H1 (cell line): ENCODE measurements around the gene CYP26C1. TPM values are rescaled to one million over a fixed set of nuclear protein-coding genes. Genes with fewer than 3 reads are reported as not detected.

Source experiments
- CTCF ChIA-PET: fragments of 300-600 bp; sonication (Branson Sonifier 250); formaldehyde crosslinking; loops from one replicate; lab custom pipeline; 2021; ENCODE audit not compliant: partially characterized antibody; lab: Charles Lee
- POLR2A ChIA-PET: fragments of 300-600 bp; sonication (Branson Sonifier 250); formaldehyde crosslinking; loops from one replicate; lab custom pipeline; 2021; ENCODE audit warnings: inconsistent platforms; ENCODE audit not compliant: partially characterized antibody; lab: Charles Lee
- DNase-seq, 2 experiments: peaks; one replicate each; pipeline versions ENCODE4 v3.0.0 to v3.0.0-alpha.2; 2010 to 2022; ENCODE audit warnings: low spot score in 2 of 2, low read depth in 1 of 2, mixed read lengths in 1 of 2
- FAIRE-seq: peaks from 2 replicates; lab custom pipeline; 2011; peaks lifted over from hg19 to GRCh38; lab: Jason Lieb, UNC
- H2AFZ ChIP-seq: 2 replicates; pipeline ENCODE4 v1.8.1; 2012; ENCODE audit warnings: low read length, inconsistent platforms
- H2AK5ac ChIP-seq: 2 replicates; pipeline ENCODE4 v1.6.1; 2013; ENCODE audit warnings: low read depth, low read length
- H2BK120ac ChIP-seq: replicated peaks from 2 replicates; pipeline ENCODE3; 2013; ENCODE audit warnings: low read depth, low read length, inconsistent platforms
- H2BK12ac ChIP-seq: 2 replicates; pipeline ENCODE4 v1.6.1; 2013; ENCODE audit warnings: low read depth, low read length
- H2BK15ac ChIP-seq: 2 replicates; pipeline ENCODE4 v1.6.1; 2013; ENCODE audit warnings: low read length
- H2BK20ac ChIP-seq: 2 replicates; pipeline ENCODE4 v1.6.1; 2013; ENCODE audit warnings: low read length
- H2BK5ac ChIP-seq: 2 replicates; pipeline ENCODE4 v1.6.1; 2013; ENCODE audit warnings: low read depth, low read length
- H3K14ac ChIP-seq: 2 replicates; pipeline ENCODE4 v1.6.1; 2013; ENCODE audit warnings: inconsistent platforms; ENCODE audit not compliant: insufficient read length
- H3K18ac ChIP-seq: 2 replicates; pipeline ENCODE4 v1.6.1; 2013; ENCODE audit warnings: low read length; ENCODE audit errors: extremely low read depth
- H3K23ac ChIP-seq: 2 replicates; pipeline ENCODE4 v1.6.1; 2013; ENCODE audit warnings: inconsistent platforms; ENCODE audit not compliant: insufficient read length
- H3K23me2 ChIP-seq: 2 replicates; pipeline ENCODE4 v1.6.1; 2013; ENCODE audit warnings: low read depth, low read length
- H3K27ac ChIP-seq: 2 replicates; pipeline ENCODE4 v1.6.1; 2011; ENCODE audit warnings: low read depth, low read length, inconsistent platforms
- H3K27me3 ChIP-seq, 4 experiments: replicated peaks in 1 of 4; 1 replicate in 1 of 4; 2 replicates in 3 of 4; pipeline versions ENCODE4 v1.6.1 to v1.8.1; 2011 to 2013; ENCODE audit warnings: low read length in 3 of 4, mild to moderate bottlenecking in 3 of 4, inconsistent platforms in 2 of 4, mixed read lengths in 2 of 4, moderate library complexity in 1 of 4; ENCODE audit not compliant: control insufficient read depth in 3 of 4, insufficient read depth in 3 of 4; ENCODE audit errors: extremely low read depth in 1 of 4
- H3K36me3 ChIP-seq, 4 experiments: 2 replicates each; pipeline versions ENCODE4 v1.6.1 to v1.8.1; 2011 to 2013; ENCODE audit warnings: mild to moderate bottlenecking in 4 of 4, low read length in 3 of 4, moderate library complexity in 2 of 4, control low read depth in 1 of 4, inconsistent platforms in 1 of 4; ENCODE audit not compliant: insufficient read depth in 4 of 4, control insufficient read depth in 2 of 4
- H3K4ac ChIP-seq: replicated peaks from 2 replicates; pipeline ENCODE3; 2013; ENCODE audit warnings: low read length, low read depth, mixed read lengths, inconsistent platforms; ENCODE audit not compliant: insufficient read length
- H3K4me1 ChIP-seq, 4 experiments: replicated peaks in 1 of 4; 1 replicate in 1 of 4; 2 replicates in 3 of 4; pipeline versions ENCODE4 v1.6.1 to v1.8.1; 2011 to 2013; ENCODE audit warnings: low read length in 3 of 4, inconsistent platforms in 2 of 4, mixed read lengths in 1 of 4; ENCODE audit not compliant: insufficient read depth in 4 of 4, control insufficient read depth in 3 of 4
- H3K4me2 ChIP-seq, 2 experiments: 2 replicates each; pipeline versions ENCODE4 v1.6.1 to v1.8.1; 2011 to 2013; ENCODE audit warnings: low read depth in 2 of 2, low read length in 2 of 2, control low read depth in 1 of 2, inconsistent platforms in 1 of 2, mild to moderate bottlenecking in 1 of 2; ENCODE audit not compliant: insufficient read depth in 1 of 2
- H3K4me3 ChIP-seq, 4 experiments: fragments of 200-600, 300-600 bp in 1 of 4; sonication (generic), shearing (Covaris generic), sonication (Bioruptor Twin) in 1 of 4; 2 replicates each; pipeline versions ENCODE4 v1.5.1 to v1.8.1; 2011 to 2016; ENCODE audit warnings: low read length in 4 of 4, low read depth in 3 of 4, control low read depth in 2 of 4, inconsistent platforms in 2 of 4, mild to moderate bottlenecking in 2 of 4, mixed read lengths in 1 of 4, moderate library complexity in 1 of 4; ENCODE audit not compliant: insufficient read depth in 2 of 4; ENCODE audit errors: extremely low read depth in 1 of 4
- H3K56ac ChIP-seq: replicated peaks from 2 replicates; pipeline ENCODE3; 2013; ENCODE audit warnings: low read depth, mild to moderate bottlenecking, mixed read lengths, low read length, inconsistent platforms; ENCODE audit not compliant: insufficient read length
- H3K79me1 ChIP-seq: 2 replicates; pipeline ENCODE4 v1.6.1; 2013; ENCODE audit warnings: low read depth, low read length, control low read depth
- H3K79me2 ChIP-seq, 2 experiments: 2 replicates each; pipeline versions ENCODE4 v1.6.1 to v1.8.1; 2012 to 2013; ENCODE audit warnings: low read length in 2 of 2, mild to moderate bottlenecking in 2 of 2, inconsistent platforms in 1 of 2; ENCODE audit not compliant: insufficient read depth in 2 of 2, control insufficient read depth in 1 of 2
- H3K9ac ChIP-seq, 4 experiments: replicated peaks in 1 of 4; 1 replicate in 1 of 4; 2 replicates in 3 of 4; pipeline versions ENCODE4 v1.6.1 to v1.8.1; 2011 to 2013; ENCODE audit warnings: low read depth in 3 of 4, low read length in 3 of 4, control low read depth in 2 of 4, mild to moderate bottlenecking in 2 of 4, moderate library complexity in 2 of 4, inconsistent platforms in 1 of 4; ENCODE audit errors: extremely low read depth in 1 of 4
- H3K9me3 ChIP-seq, 2 experiments: 2 replicates each; pipeline versions ENCODE4 v1.6.1 to v1.8.1; 2012 to 2013; ENCODE audit warnings: mild to moderate bottlenecking in 2 of 2, moderate library complexity in 2 of 2, control low read depth in 1 of 2, inconsistent platforms in 1 of 2, low read depth in 1 of 2, low read length in 1 of 2, mixed read lengths in 1 of 2; ENCODE audit not compliant: insufficient read depth in 2 of 2
- H4K20me1 ChIP-seq, 2 experiments: replicated peaks in 1 of 2; 2 replicates each; pipeline versions ENCODE3 to v1.8.1; 2011 to 2013; ENCODE audit warnings: inconsistent platforms in 2 of 2, low read length in 2 of 2, mild to moderate bottlenecking in 1 of 2; ENCODE audit not compliant: insufficient read depth in 2 of 2, control insufficient read depth in 1 of 2
- H4K5ac ChIP-seq: 2 replicates; pipeline ENCODE4 v1.6.1; 2013; ENCODE audit warnings: low read length, low read depth, mixed read lengths, inconsistent platforms; ENCODE audit not compliant: insufficient read length
- H4K8ac ChIP-seq: 2 replicates; pipeline ENCODE4 v1.8.0; 2013; ENCODE audit warnings: mild to moderate bottlenecking, moderate library complexity, low read length, inconsistent platforms; ENCODE audit not compliant: insufficient read depth; ENCODE audit errors: extremely low read depth
- H4K91ac ChIP-seq: replicated peaks from 2 replicates; pipeline ENCODE3; 2013; ENCODE audit warnings: low read length, mixed read lengths, inconsistent platforms; ENCODE audit not compliant: insufficient read length
- ASH2L ChIP-seq: fragments of 200-600, 300-600 bp; sonication (generic); IDR thresholded peaks from one replicate; pipeline ENCODE4 v1.7.1; 2017; ENCODE audit warnings: low read length
- CHD2 ChIP-seq: IDR thresholded peaks from 2 replicates; pipeline ENCODE4 v1.6.1; 2012; ENCODE audit warnings: low read length, improper control_type of control experiment
- CTBP2 ChIP-seq: IDR thresholded peaks from 2 replicates; pipeline ENCODE4 v1.7.0; 2011; ENCODE audit warnings: borderline replicate concordance, mild to moderate bottlenecking, moderate library complexity, mixed read lengths, low read length; ENCODE audit not compliant: insufficient read depth, insufficient read length
- HDAC2 ChIP-seq, 2 experiments: fragments of 300-600 bp in 1 of 2; sonication (generic) in 1 of 2; IDR thresholded peaks; 2 replicates each; pipeline ENCODE4 v1.6.1; 2011 to 2012; ENCODE audit warnings: low read depth in 2 of 2, low read length in 2 of 2, mild to moderate bottlenecking in 2 of 2, moderate library complexity in 2 of 2, borderline replicate concordance in 1 of 2, inconsistent platforms in 1 of 2
- MAFK ChIP-seq: IDR thresholded peaks from 2 replicates; pipeline ENCODE4 v1.6.1; 2012; ENCODE audit warnings: low read depth, mild to moderate bottlenecking, improper control_type of control experiment, low read length
- NRF1 ChIP-seq: IDR thresholded peaks from 2 replicates; pipeline ENCODE4 v1.6.1; 2011; ENCODE audit warnings: mild to moderate bottlenecking, low read depth, low read length, improper control_type of control experiment
- RBBP5 ChIP-seq: IDR thresholded peaks from 2 replicates; pipeline ENCODE4 v1.7.1; 2012; ENCODE audit warnings: low read depth, mild to moderate bottlenecking, inconsistent platforms, low read length, moderate library complexity, borderline replicate concordance
- SRF ChIP-seq: IDR thresholded peaks from 2 replicates; pipeline ENCODE4 v1.6.1; 2011; ENCODE audit warnings: mild to moderate bottlenecking, low read depth, low read length, moderate library complexity
- WGBS, 2 experiments: shearing (Covaris generic) in 1 of 2; methylation state at CpG; one replicate each; pipeline versions ENCODE4 v1.1.6 to v1.1.7; 2013 to 2015; ENCODE audit warnings: low lambda C conversion rate in 2 of 2, mixed read lengths in 2 of 2, inconsistent platforms in 1 of 2, low coverage in 1 of 2, missing lambda C conversion rate in 1 of 2; ENCODE audit not compliant: insufficient replicate concordance in 2 of 2, insufficient coverage in 1 of 2, insufficient read length in 1 of 2; ENCODE audit errors: extremely low coverage in 1 of 2, missing lambda C conversion rate in 1 of 2; 5-methylcytosine and 5-hydroxymethylcytosine counted together
- polyA plus RNA-seq, 7 experiments: library from polyadenylated mRNA; depleted of rRNA in 3 of 7; stranded (reverse) in 5 of 7; unstranded in 2 of 7; fragments of >200 nt in 5 of 7; fragments of 200-250 nt in 2 of 7; gene quantifications; 1 replicate in 5 of 7; 2 replicates in 1 of 7; 4 replicates in 1 of 7; pipeline versions ENCODE4 v1.2.1 to v1.2.3, GENCODE V29; 2011 to 2013; ENCODE audit warnings: missing spikeins in 2 of 7, mixed read lengths in 2 of 7
- total RNA-seq: library from RNA; stranded (reverse); fragmentation: NEBNext Ultra II Directional; extraction: Animal tissue kit (Norgen Biotek cat#: 25700); gene quantifications from 2 replicates; pipeline ENCODE4 v1.2.1, GENCODE V29; 2021
- TF ChIP-seq, protein P1 (sequence below): IDR thresholded peaks from 2 replicates; pipeline ENCODE4 v1.6.1; 2011; ENCODE audit warnings: low read depth, mild to moderate bottlenecking, low read length; ENCODE audit not compliant: insufficient read depth

Gene CYP26C1
- total and polyA plus RNA-seq, 2 of the 8 experiments (the other 6 are each of a cell fraction or from before 2014, with no cell fraction given): 0.12 to 0.28 TPM

DNA sequence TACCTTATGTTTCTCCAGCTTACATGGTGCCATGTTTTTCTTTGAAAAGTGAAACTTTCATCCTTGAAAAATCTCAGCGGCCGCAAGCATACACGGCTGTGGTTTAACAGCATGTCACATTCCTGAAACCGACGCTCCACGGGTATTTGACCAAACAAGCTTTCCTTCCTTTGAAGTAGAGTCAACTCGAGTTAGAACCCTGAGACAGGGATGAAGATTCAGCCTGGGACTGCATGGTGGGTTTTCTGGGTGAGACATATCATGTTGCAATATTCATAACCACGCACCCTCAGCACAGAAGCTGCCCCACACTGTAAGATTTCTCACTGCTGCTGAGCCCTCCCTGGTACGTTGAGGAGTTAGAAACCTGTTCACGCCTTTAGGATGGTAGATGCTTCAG, 21.2 kb downstream of the CYP26C1 start:
- H3K9ac ChIP-seq: no peak overlapping the region
- no peak overlapping the region for H4K91ac ChIP-seq
- no peak overlapping the region for H2AFZ ChIP-seq
- H4K5ac ChIP-seq: no peak overlapping the region
- H2AK5ac ChIP-seq: no peak overlapping the region
- peaks cover 0 to 4% (median 3%) of the 10 kb centered on the region in 4 experiments; a peak in 5 of 7 replicates for H3K27me3 ChIP-seq
- no peak overlapping the region for H2BK5ac ChIP-seq
- H3K4me1 ChIP-seq: peaks cover 0 to 3% (median under 1%) of the 10 kb centered on the region in 4 experiments; a peak in 2 of 7 replicates
- no peak overlapping the region for H3K4me3 ChIP-seq
- CTCF ChIA-PET: interaction anchor here (0.6 to 18.5 kb wide), 13 partner anchors 9 to 271 kb away, joined by 3 to 363 read pairs (median 4); no protein-coding TSS in a partner anchor
- no peaks in the 10 kb centered on the region for H4K20me1 ChIP-seq
- no peak overlapping the region for H2BK20ac ChIP-seq
- no peaks in the 10 kb centered on the region for H3K79me2 ChIP-seq
- H3K27ac ChIP-seq: no peak overlapping the region
- no peaks in the 10 kb centered on the region for H3K23me2 ChIP-seq
- DNase-seq: no peak
- no peak overlapping the region for H2BK15ac ChIP-seq
- no peak overlapping the region for H2BK12ac ChIP-seq
- no peak overlapping the region for H3K56ac ChIP-seq
- H3K14ac ChIP-seq: no peak overlapping the region
- no peak overlapping the region for H4K8ac ChIP-seq
- no peak overlapping the region for H3K18ac ChIP-seq
- H3K23ac ChIP-seq: no peak overlapping the region
- H3K4me2 ChIP-seq: no peak overlapping the region
- H3K36me3 ChIP-seq: peaks cover 0 to 16% (median 0%) of the 10 kb centered on the region in 4 experiments; a peak in 2 of 8 replicates
- POLR2A ChIA-PET: no interaction called here
- no peaks in the 10 kb centered on the region for H3K9me3 ChIP-seq
- H3K79me1 ChIP-seq: no peaks in the 10 kb centered on the region
- H2BK120ac ChIP-seq: no peak overlapping the region
- 89% methylated on average over 10 of the region's 10 CpGs; no CpG with 5 or more reads in 1 of the 2 experiments for WGBS, 2 experiments
- no peak for TF ChIP-seq NRF1
- no peak for TF ChIP-seq RBBP5
- TF ChIP-seq CHD2: no peak
- TF ChIP-seq ASH2L: no peak
- TF ChIP-seq HDAC2 (IDR thresholded peaks at IDR 0.05; ENCODE audit: borderline replicate concordance in 1 of 2, low read depth in 2 of 2, low read length in 2 of 2): no peak
- TF ChIP-seq SRF: no peak
- TF ChIP-seq, protein P1, sequence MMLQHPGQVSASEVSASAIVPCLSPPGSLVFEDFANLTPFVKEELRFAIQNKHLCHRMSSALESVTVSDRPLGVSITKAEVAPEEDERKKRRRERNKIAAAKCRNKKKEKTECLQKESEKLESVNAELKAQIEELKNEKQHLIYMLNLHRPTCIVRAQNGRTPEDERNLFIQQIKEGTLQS: no peak
- no peak for TF ChIP-seq MAFK
- no peak for TF ChIP-seq CTBP2
- FAIRE-seq: no peak
- H3K4ac ChIP-seq: no peak overlapping the region
